ENCODE data around the gene PRKCA. TPM values are rescaled to one million over a fixed set of nuclear protein-coding genes. Genes with fewer than 3 reads are reported as not detected.

Gene PRKCA
- total and polyA plus RNA-seq, 9 of the 15 experiments (the other 6 are each of a cell fraction or from before 2014, with no cell fraction given), result 3.2 to 33.0 (median 17.8) TPM

DNA sequence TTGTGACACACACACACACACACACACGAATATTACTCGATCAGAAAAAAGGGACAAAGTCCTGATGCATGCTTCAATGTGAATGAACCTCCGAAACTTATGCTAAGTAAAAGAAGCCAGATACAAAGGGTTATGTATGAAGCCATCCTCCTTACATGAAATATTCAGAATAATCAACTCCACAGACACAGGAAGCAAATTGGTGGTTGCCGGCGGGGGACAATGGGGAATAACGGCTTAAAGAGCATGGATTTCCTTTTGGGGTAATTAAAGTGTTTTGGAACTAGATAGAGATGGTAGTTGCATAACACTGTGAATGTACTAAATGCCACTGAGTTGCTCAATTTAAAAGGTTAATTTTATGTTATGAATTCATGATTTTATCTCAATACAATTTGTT, 524.4 kb downstream of the PRKCA start:
- no peaks in the 10 kb centered on the region for H3K9me3 ChIP-seq (replicated peaks; ENCODE audit: control insufficient read depth, insufficient read depth, low read depth, low read length)
- peaks cover 3 to 49% of the 10 kb centered on the region in 2 experiments; a peak in 4 of 5 replicates for H3K27me3 ChIP-seq (ENCODE audit: control insufficient read depth in 2 of 2, insufficient read depth in 2 of 2, low read length in 2 of 2)
- peaks cover 8% of the 10 kb centered on the region for H4K20me1 ChIP-seq (replicated peaks; ENCODE audit: control insufficient read depth, insufficient read depth, low read length)
- intact Hi-C loops (cut with micrococcal nuclease) (no loop called here), in situ Hi-C loops (cut with MboI) (no loop called here)
- under 1% methylated on average over 6 of the region's 6 CpGs for WGBS (ENCODE audit: insufficient coverage, low coverage, missing lambda C conversion rate)
- BruUV-seq (replicated peaks), result no TSS peak
- DNase-seq (ENCODE audit: extremely low read depth in 1 of 4, low spot score in 3 of 4) (no peak), ATAC-seq (no peak), FAIRE-seq (peak; percentile 6)
- H2AFZ ChIP-seq (ENCODE audit: low read depth, low read length), result no peak overlapping the region
- no peaks in the 10 kb centered on the region for H3K79me2 ChIP-seq (ENCODE audit: control insufficient read depth, insufficient read depth, low read length)
- H3K36me3 ChIP-seq (ENCODE audit: control insufficient read depth, insufficient read depth, low read length), result no peaks in the 10 kb centered on the region
- H3K4me1 ChIP-seq (replicated peaks in 1 of 2; ENCODE audit: control insufficient read depth in 2 of 2, insufficient read depth in 2 of 2, low read length in 2 of 2), result no peaks in the 10 kb centered on the region
- ChIA-PET CTCF (ENCODE audit: low intra/inter-chr PET ratio) (no interaction called here), POLR2A (no interaction called here)
- TF ChIP-seq BRD4 (IDR thresholded peaks at IDR 0.05) (no peak), ZKSCAN3 (CRISPR knock-in tag; IDR thresholded peaks at IDR 0.05) (no peak), ZNF24 (IDR thresholded peaks at IDR 0.05) (no peak), NFIX (CRISPR knock-in tag; IDR thresholded peaks at IDR 0.05; ENCODE audit: low read depth) (no peak), STAT5B (CRISPR knock-in tag; IDR thresholded peaks at IDR 0.05) (no peak), TFAM (CRISPR knock-in tag; conservative IDR thresholded peaks at IDR 0.05) (no peak), ZNF431 (CRISPR knock-in tag; IDR thresholded peaks at IDR 0.05) (no peak), CHCHD3 (CRISPR knock-in tag; IDR thresholded peaks at IDR 0.05) (no peak), CSDE1 (IDR thresholded peaks at IDR 0.05) (no peak), KDM4B (IDR thresholded peaks at IDR 0.05; ENCODE audit: borderline replicate concordance in 2 of 2, low read depth in 1 of 2) (no peak), NR1H2 (CRISPR knock-in tag; IDR thresholded peaks at IDR 0.05) (no peak), GABPB1 (CRISPR knock-in tag; IDR thresholded peaks at IDR 0.05) (no peak), POU5F1 (IDR thresholded peaks at IDR 0.05; ENCODE audit: borderline replicate concordance, low read depth, low read length, partially characterized antibody) (no peak), PHF21A (IDR thresholded peaks at IDR 0.05; ENCODE audit: borderline replicate concordance, low read depth) (no peak), ZNF79 (CRISPR knock-in tag; IDR thresholded peaks at IDR 0.05; ENCODE audit: low read depth) (no peak)
- H3K9ac ChIP-seq (ENCODE audit: insufficient read depth in 1 of 2, low read depth in 2 of 2, low read length in 2 of 2), result no peak overlapping the region
- no peaks in the 10 kb centered on the region for H3K9me1 ChIP-seq (ENCODE audit: control insufficient read depth, insufficient read depth, low read length)
- no peak overlapping the region for H3K4me3 ChIP-seq
- H3K27ac ChIP-seq (ENCODE audit: extremely low read depth, low read depth, low read length), result no peak overlapping the region
- H3K4me2 ChIP-seq (ENCODE audit: insufficient read depth, low read length), result no peak overlapping the region

Measured in K562 (cell line).